ENCODE data around the gene ZSWIM1. TPM values are rescaled to one million over a fixed set of nuclear protein-coding genes. Genes with fewer than 3 reads are reported as not detected.

Gene ZSWIM1
- total RNA-seq, 1 donor from 2014 or later = 10.1 TPM

Other genes starting within 250 kb of the ZSWIM1 start
- gene WFDC9, start 249.9 kb upstream of the ZSWIM1 start, total RNA-seq = not detected
- not detected for gene WFDC11, start 211.0 kb upstream of the ZSWIM1 start, total RNA-seq
- not detected for gene WFDC13, start 179.2 kb upstream of the ZSWIM1 start, total RNA-seq
- gene WFDC10B, start 176.2 kb upstream of the ZSWIM1 start, total RNA-seq = not detected
- gene SPINT4, start 158.9 kb upstream of the ZSWIM1 start, total RNA-seq = not detected
- gene WFDC3, start 89.3 kb upstream of the ZSWIM1 start, total RNA-seq = 0.54 TPM
- 14.5 TPM for gene DNTTIP1, start 89.3 kb upstream of the ZSWIM1 start, total RNA-seq
- gene UBE2C, start 68.6 kb upstream of the ZSWIM1 start, total RNA-seq = 1.1 TPM
- 0.43 TPM for gene TNNC2, start 53.9 kb upstream of the ZSWIM1 start, total RNA-seq
- 22.1 TPM for gene SNX21, start 47.4 kb upstream of the ZSWIM1 start, total RNA-seq
- gene ACOT8, start 23.8 kb upstream of the ZSWIM1 start, total RNA-seq = 28.1 TPM
- gene ZSWIM3, start 23.6 kb upstream of the ZSWIM1 start, total RNA-seq = 1.4 TPM
- gene SPATA25, start 6.4 kb downstream of the ZSWIM1 start, total RNA-seq = 1.7 TPM
- gene NEURL2, start 10.0 kb downstream of the ZSWIM1 start, total RNA-seq = 6.5 TPM
- gene CTSA, start 10.1 kb downstream of the ZSWIM1 start, total RNA-seq = 113 TPM
- gene PLTP, start 30.9 kb downstream of the ZSWIM1 start, total RNA-seq = 118 TPM
- gene PCIF1, start 53.5 kb downstream of the ZSWIM1 start, total RNA-seq = 21.8 TPM
- gene ZNF335, start 91.0 kb downstream of the ZSWIM1 start, total RNA-seq = 7.6 TPM
- 0.48 TPM for gene MMP9, start 127.7 kb downstream of the ZSWIM1 start, total RNA-seq
- gene SLC12A5, start 148.0 kb downstream of the ZSWIM1 start, total RNA-seq = not detected
- 23.0 TPM for gene NCOA5, start 208.7 kb downstream of the ZSWIM1 start, total RNA-seq
- gene CD40, start 237.1 kb downstream of the ZSWIM1 start, total RNA-seq = 7.4 TPM